ENCODE data around the gene PPP2R5C.

- no peak for TF ChIP-seq CTCF (IDR thresholded peaks at IDR 0.05)
- TF ChIP-seq POLR2A (IDR thresholded peaks at IDR 0.05) = no peak
These were observed 51.8 kb downstream of the PPP2R5C start for GRCh38 chr14:101813171-101813759.

Measured in testis (tissue), 2 donors.